Duodenal mucosa (tissue), 2 donors: Measurements from ENCODE around the gene CENPK.

ENCODE experiments used
- H3K27ac ChIP-seq: one replicate; pipeline ENCODE4 v1.7.0; 2013; ENCODE audit warnings: low read depth, low read length
- H3K27me3 ChIP-seq, 2 donors: one replicate each; pipeline ENCODE4 v1.7.0; 2013; ENCODE audit warnings: low read length in 2 of 2, control low read depth in 1 of 2; ENCODE audit not compliant: insufficient read depth in 2 of 2, control insufficient read depth in 1 of 2
- H3K36me3 ChIP-seq, 2 donors: one replicate each; pipeline ENCODE4 v1.7.0; 2013; ENCODE audit warnings: low read length in 2 of 2, control low read depth in 1 of 2; ENCODE audit not compliant: insufficient read depth in 2 of 2, control insufficient read depth in 1 of 2
- H3K4me1 ChIP-seq, 2 donors: one replicate each; pipeline ENCODE4 v1.7.0; 2013; ENCODE audit warnings: low read length in 2 of 2, control low read depth in 1 of 2; ENCODE audit not compliant: insufficient read depth in 2 of 2, control insufficient read depth in 1 of 2
- H3K4me3 ChIP-seq, 2 donors: one replicate each; pipeline ENCODE4 v1.7.0; 2013; ENCODE audit warnings: low read length in 2 of 2, low read depth in 1 of 2
- H3K9ac ChIP-seq, 2 donors: one replicate each; pipeline ENCODE4 v1.7.0; 2013; ENCODE audit warnings: low read length in 2 of 2, low read depth in 1 of 2
- H3K9me3 ChIP-seq, 2 donors: one replicate each; pipeline ENCODE4 v1.7.0; 2013; ENCODE audit warnings: low read length in 2 of 2, control low read depth in 1 of 2; ENCODE audit not compliant: control insufficient read depth in 1 of 2

Gene CENPK

GRCh38 chr5:65556718-65557117 is 6.2 kb downstream of the CENPK start:
- Histone ChIP-seq H3K9me3 (no peaks in the 10 kb centered on the region), H3K4me3 (no peak overlapping the region), H3K36me3 (no peaks in the 10 kb centered on the region), H3K27me3 (no peaks in the 10 kb centered on the region), H3K9ac (no peak overlapping the region), H3K4me1 (peaks cover 0 to 1% of the 10 kb centered on the region in 2 donors), H3K27ac (no peak overlapping the region)

GRCh38 chr5:65556181-65556580 is 6.8 kb downstream of the CENPK start:
- Histone ChIP-seq H3K27ac (no peak overlapping the region), H3K27me3 (no peaks in the 10 kb centered on the region), H3K4me3 (no peak overlapping the region), H3K9ac (no peak overlapping the region), H3K4me1 (no peaks in the 10 kb centered on the region), H3K36me3 (no peaks in the 10 kb centered on the region), H3K9me3 (no peaks in the 10 kb centered on the region)

- Histone ChIP-seq H3K27ac (no peak overlapping the region), H3K4me3 (no peak overlapping the region), H3K36me3 (no peaks in the 10 kb centered on the region), H3K9me3 (no peaks in the 10 kb centered on the region), H3K9ac (no peak overlapping the region), H3K27me3 (no peaks in the 10 kb centered on the region), H3K4me1 (no peaks in the 10 kb centered on the region)
Measured at GRCh38 chr5:65555287-65555686, 7.7 kb downstream of the CENPK start.

- Histone ChIP-seq H3K27ac (no peak overlapping the region), H3K36me3 (no peaks in the 10 kb centered on the region), H3K4me1 (no peaks in the 10 kb centered on the region), H3K9ac (no peak overlapping the region), H3K27me3 (no peaks in the 10 kb centered on the region), H3K4me3 (no peak overlapping the region), H3K9me3 (no peaks in the 10 kb centered on the region)
Measured at GRCh38 chr5:65553941-65554340, 9.0 kb downstream of the CENPK start.

GRCh38 chr5:65548281-65548680 is 14.7 kb downstream of the CENPK start:
- no peaks in the 10 kb centered on the region for H3K4me1 ChIP-seq
- no peaks in the 10 kb centered on the region for H3K9me3 ChIP-seq
- no peak overlapping the region for H3K9ac ChIP-seq
- H3K27me3 ChIP-seq: no peaks in the 10 kb centered on the region
- H3K36me3 ChIP-seq: no peaks in the 10 kb centered on the region
- no peak overlapping the region for H3K4me3 ChIP-seq
- H3K27ac ChIP-seq: no peak overlapping the region

GRCh38 chr5:65546141-65546540 is 16.8 kb downstream of the CENPK start:
- Histone ChIP-seq H3K36me3 (no peaks in the 10 kb centered on the region), H3K27ac (no peak overlapping the region), H3K9ac (no peak overlapping the region), H3K4me1 (no peaks in the 10 kb centered on the region), H3K27me3 (no peaks in the 10 kb centered on the region), H3K9me3 (no peaks in the 10 kb centered on the region), H3K4me3 (no peak overlapping the region)

- no peaks in the 10 kb centered on the region for H3K4me1 ChIP-seq
- H3K9me3 ChIP-seq: no peaks in the 10 kb centered on the region
- no peaks in the 10 kb centered on the region for H3K27me3 ChIP-seq
- H3K27ac ChIP-seq: no peak overlapping the region
- no peak overlapping the region for H3K9ac ChIP-seq
- no peak overlapping the region for H3K4me3 ChIP-seq
- H3K36me3 ChIP-seq: no peaks in the 10 kb centered on the region
Measured at GRCh38 chr5:65544473-65544872, 18.5 kb downstream of the CENPK start.

- no peaks in the 10 kb centered on the region for H3K27me3 ChIP-seq
- H3K9me3 ChIP-seq: no peaks in the 10 kb centered on the region
- no peaks in the 10 kb centered on the region for H3K4me1 ChIP-seq
- H3K9ac ChIP-seq: no peak overlapping the region
- no peak overlapping the region for H3K27ac ChIP-seq
- no peak overlapping the region for H3K4me3 ChIP-seq
- no peaks in the 10 kb centered on the region for H3K36me3 ChIP-seq
Measured at GRCh38 chr5:65539827-65540226, 23.1 kb downstream of the CENPK start.

- H3K4me1 ChIP-seq: no peaks in the 10 kb centered on the region
- H3K9ac ChIP-seq: no peak overlapping the region
- H3K9me3 ChIP-seq: no peaks in the 10 kb centered on the region
- H3K36me3 ChIP-seq: no peaks in the 10 kb centered on the region
- no peak overlapping the region for H3K27ac ChIP-seq
- H3K4me3 ChIP-seq: no peak overlapping the region
- no peaks in the 10 kb centered on the region for H3K27me3 ChIP-seq
Measured at GRCh38 chr5:65535529-65535987, 27.4 kb downstream of the CENPK start.

GRCh38 chr5:65530904-65531303 is 32.1 kb downstream of the CENPK start:
- H3K27me3 ChIP-seq: no peaks in the 10 kb centered on the region
- no peak overlapping the region for H3K27ac ChIP-seq
- H3K9me3 ChIP-seq: no peaks in the 10 kb centered on the region
- no peak overlapping the region for H3K4me3 ChIP-seq
- no peaks in the 10 kb centered on the region for H3K36me3 ChIP-seq
- no peak overlapping the region for H3K9ac ChIP-seq
- H3K4me1 ChIP-seq: no peaks in the 10 kb centered on the region

- Histone ChIP-seq H3K27ac (no peak overlapping the region), H3K9me3 (no peaks in the 10 kb centered on the region), H3K36me3 (no peaks in the 10 kb centered on the region), H3K4me3 (no peak overlapping the region), H3K9ac (no peak overlapping the region), H3K27me3 (no peaks in the 10 kb centered on the region), H3K4me1 (no peaks in the 10 kb centered on the region)
Measured at GRCh38 chr5:65525726-65526125, 37.2 kb downstream of the CENPK start.
